A549 (cell line): ENCODE data around the gene CGN.

ENCODE experiments used
- CTCF ChIP-seq: fragments of >200 bp; sonication (Bioruptor Twin); formaldehyde crosslinking; IDR thresholded peaks from 3 replicates; pipeline ENCODE4 v1.5.1; 2016
- ELK1 ChIP-seq: fragments of 150-350 bp; IDR thresholded peaks from 2 replicates; pipeline ENCODE4 v1.6.1; 2014; ENCODE audit warnings: low read depth, mild to moderate bottlenecking, low read length
- EP300 ChIP-seq, 2 experiments: fragments of >200 bp; sonication (Bioruptor Twin); formaldehyde crosslinking; IDR thresholded peaks; 2 replicates in 1 of 2; 3 replicates in 1 of 2; pipeline ENCODE4 v1.6.1; 2016 to 2017
- FOSL2 ChIP-seq, 2 experiments: fragments of 450-650 bp in 1 of 2; fragments of >200 bp in 1 of 2; sonication (Bioruptor Twin) in 1 of 2; formaldehyde crosslinking; IDR thresholded peaks; 2 replicates each; pipeline versions ENCODE4 v1.5.0 to v1.6.1; 2016 to 2020; ENCODE audit warnings: mild to moderate bottlenecking in 1 of 2, moderate library complexity in 1 of 2
- KDM1A ChIP-seq: fragments of 200-600 bp; sonication (generic); IDR thresholded peaks from 2 replicates; pipeline ENCODE4 v1.6.1; 2016; ENCODE audit warnings: low read depth, mild to moderate bottlenecking
- MAFK ChIP-seq: fragments of 450-650 bp; IDR thresholded peaks from 2 replicates; pipeline ENCODE4 v1.6.1; 2014; ENCODE audit not compliant: partially characterized antibody
- MYC ChIP-seq: IDR thresholded peaks from 2 replicates; pipeline ENCODE4 v1.6.1; 2012; ENCODE audit warnings: mild to moderate bottlenecking, inconsistent platforms, low read length, improper control_type of control experiment, borderline replicate concordance
- NPAS2 ChIP-seq: fragments of 250-450 bp; sonication (Bioruptor Pico); IDR thresholded peaks from 2 replicates; pipeline ENCODE4 v1.8.0; 2022; ENCODE audit warnings: mild to moderate bottlenecking, moderate library complexity, borderline replicate concordance
- POLR2A ChIP-seq: IDR thresholded peaks from 2 replicates; pipeline ENCODE4 v1.6.1; 2012; ENCODE audit warnings: mild to moderate bottlenecking, low read length
- POLR2AphosphoS2 ChIP-seq: conservative IDR thresholded peaks from 2 replicates; pipeline ENCODE4 v1.6.1; 2012; ENCODE audit warnings: low read length, improper control_type of control experiment, inconsistent platforms
- RAD21 ChIP-seq, 2 experiments: fragments of >200 bp in 1 of 2; sonication (Bioruptor Twin) in 1 of 2; formaldehyde crosslinking in 1 of 2; IDR thresholded peaks in 1 of 2; conservative IDR thresholded peaks in 1 of 2; 2 replicates in 1 of 2; 3 replicates in 1 of 2; pipeline ENCODE4 v1.6.1; 2012 to 2018; ENCODE audit warnings: inconsistent platforms in 1 of 2
- RCOR1 ChIP-seq: fragments of 150-350 bp; IDR thresholded peaks from 2 replicates; pipeline ENCODE4 v1.6.1; 2014; ENCODE audit warnings: antibody characterized with exemption, low read length, low read depth
- SMC3 ChIP-seq: fragments of >200 bp; sonication (Bioruptor Twin); formaldehyde crosslinking; IDR thresholded peaks from 3 replicates; pipeline ENCODE4 v1.6.1; 2018; ENCODE audit warnings: inconsistent platforms
- SREBF2 ChIP-seq: fragments of 450-650 bp; IDR thresholded peaks from 2 replicates; pipeline ENCODE4 v1.6.1; 2014; ENCODE audit warnings: mild to moderate bottlenecking, moderate library complexity

GRCh38 chr1:151511636-151512215 is 539 bp downstream of the CGN start:
- no peak for TF ChIP-seq FOSL2 (IDR thresholded peaks at IDR 0.05)
- no peak for TF ChIP-seq FOSL2 (CRISPR knock-in tag; IDR thresholded peaks at IDR 0.05)
- TF ChIP-seq POLR2A = no peak
- TF ChIP-seq MAFK = no peak
- TF ChIP-seq CTCF = no peak
- no peak for TF ChIP-seq RAD21 (conservative IDR thresholded peaks at IDR 0.05 in 1 of 2, IDR thresholded peaks at IDR 0.05 in 1 of 2)
- TF ChIP-seq MYC = no peak
- no peak for TF ChIP-seq ELK1
- no peak for TF ChIP-seq POLR2AphosphoS2
- TF ChIP-seq NPAS2 = no peak
- no peak for TF ChIP-seq RCOR1
- TF ChIP-seq EP300 (IDR thresholded peaks at IDR 0.05) = no peak
- 0 out of 3 replicates have a peak, but pooled peaks have one; percentile 2 for TF ChIP-seq SMC3
- TF ChIP-seq KDM1A = no peak
- TF ChIP-seq SREBF2 = no peak
